HG02623 (cell line): ENCODE data around the gene ZNF536.
"Not testable (repeated sequence)": the region's sequence is repeated elsewhere in the genome, so short reads cannot be mapped to it uniquely, and the experiment has no call there.

Experiments
- ATAC-seq: cut with Tn5 transposase; IDR thresholded peaks from one replicate; pipeline ENCODE4 v1.9.1; 2021; ENCODE audit warnings: moderate library complexity; ENCODE audit not compliant: unreplicated experiment

Gene ZNF536

GRCh38 chr19:30473334-30473867 lies 101.2 kb downstream of the ZNF536 start:
- ATAC-seq = no peak

- no peak for ATAC-seq
Measured at GRCh38 chr19:30476997-30477396, 104.8 kb downstream of the ZNF536 start.

- ATAC-seq = no peak
Measured at GRCh38 chr19:30479231-30479630, 107.0 kb downstream of the ZNF536 start.

- no peak for ATAC-seq
Measured at GRCh38 chr19:30480097-30480496, 107.9 kb downstream of the ZNF536 start.

DNA sequence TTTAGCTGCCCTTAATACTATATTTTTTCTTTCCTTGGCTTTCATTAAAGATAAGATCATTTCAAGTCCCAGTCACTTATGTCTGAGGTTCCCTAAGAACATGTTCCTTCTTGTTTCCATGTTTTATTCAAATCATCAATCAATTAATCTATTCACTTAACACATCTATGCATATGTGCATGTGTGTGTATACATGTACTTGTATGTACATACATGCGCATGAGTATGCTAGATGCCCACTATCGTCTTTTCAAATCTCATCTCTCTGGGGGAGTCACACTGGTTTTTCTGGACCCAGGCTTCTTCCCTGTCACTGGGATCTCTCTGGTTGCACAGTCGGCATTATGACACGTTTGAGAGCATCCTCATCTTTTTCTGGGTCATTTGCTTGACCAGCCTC lies 108.9 kb downstream of the ZNF536 start:
- no peak for ATAC-seq

DNA sequence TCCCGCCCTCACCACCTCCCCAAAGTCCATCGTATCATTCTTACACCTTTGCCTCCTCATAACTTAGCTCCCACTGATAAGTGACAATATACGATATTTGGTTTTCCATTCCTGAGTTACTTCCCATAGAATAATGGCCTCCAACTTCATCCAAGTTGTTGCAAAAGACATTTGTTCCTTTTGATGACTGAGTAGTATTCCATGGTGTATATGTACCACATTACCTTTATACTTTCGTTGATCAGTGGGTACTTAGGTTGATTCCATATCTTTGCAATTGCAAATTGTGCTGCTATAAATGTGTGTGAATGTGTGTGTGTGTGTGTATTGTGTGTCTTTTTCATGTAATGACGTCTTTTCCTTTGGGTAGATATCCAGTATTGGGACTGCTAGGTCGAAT lies 109.6 kb downstream of the ZNF536 start:
- no peak for ATAC-seq

DNA sequence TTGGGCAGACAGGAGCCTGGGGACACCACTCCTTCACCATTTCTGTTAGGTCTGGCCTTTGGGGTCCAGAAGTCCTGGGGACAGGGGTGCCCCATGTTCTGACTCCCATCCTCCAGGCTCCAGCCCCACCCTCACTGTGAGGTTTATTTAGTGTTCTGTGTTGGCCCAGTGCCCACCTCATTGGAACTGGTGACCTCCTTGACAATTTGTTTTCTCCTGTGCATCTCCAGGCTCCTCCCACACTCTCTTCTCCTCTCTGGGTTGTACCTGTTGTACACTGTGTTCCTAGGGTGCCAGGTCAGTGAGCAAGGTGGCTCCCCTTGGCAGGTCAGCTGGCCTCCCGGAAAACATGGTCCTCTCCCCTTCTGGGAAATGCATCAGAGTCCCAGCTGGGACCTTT lies 110.8 kb downstream of the ZNF536 start:
- ATAC-seq = no peak

DNA sequence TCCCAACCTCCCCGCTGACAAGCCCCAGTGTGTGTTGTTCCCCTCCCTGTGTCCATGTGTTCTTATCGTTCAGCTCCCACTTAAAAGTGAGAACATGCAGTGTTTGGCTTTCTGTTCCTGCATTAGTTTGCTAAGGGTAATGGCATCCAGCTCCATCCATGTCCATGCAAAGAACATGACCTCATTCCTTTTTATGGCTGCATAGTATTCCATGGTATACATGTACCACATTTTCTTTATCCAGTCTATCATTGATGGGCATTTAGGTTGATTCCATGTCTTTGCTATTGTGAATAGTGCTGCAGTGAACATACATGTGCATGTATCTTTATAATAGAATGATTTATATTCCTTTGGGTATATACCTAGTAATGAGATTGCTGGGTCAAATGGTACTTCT lies 114.1 kb downstream of the ZNF536 start:
- ATAC-seq = not testable (repeated sequence)

DNA sequence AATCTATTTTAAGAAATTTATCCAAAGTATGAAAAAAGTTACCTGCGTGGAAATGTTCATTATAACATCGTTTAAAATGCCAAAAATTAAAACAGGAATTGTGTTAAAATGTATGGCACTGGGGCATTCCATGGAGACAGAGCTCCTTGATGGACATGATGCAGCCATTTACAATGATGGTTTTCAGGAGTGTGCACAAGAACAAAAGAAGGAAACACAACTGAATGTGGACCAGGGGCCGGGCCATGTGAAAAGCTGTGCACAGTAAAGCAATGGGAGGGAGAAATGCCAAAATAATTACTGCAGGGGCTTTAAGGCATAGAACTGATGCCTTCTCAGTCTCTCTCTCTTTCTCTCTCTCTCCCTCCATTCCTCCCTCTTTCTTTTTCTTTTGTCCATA lies 115.0 kb downstream of the ZNF536 start:
- ATAC-seq = no peak

DNA sequence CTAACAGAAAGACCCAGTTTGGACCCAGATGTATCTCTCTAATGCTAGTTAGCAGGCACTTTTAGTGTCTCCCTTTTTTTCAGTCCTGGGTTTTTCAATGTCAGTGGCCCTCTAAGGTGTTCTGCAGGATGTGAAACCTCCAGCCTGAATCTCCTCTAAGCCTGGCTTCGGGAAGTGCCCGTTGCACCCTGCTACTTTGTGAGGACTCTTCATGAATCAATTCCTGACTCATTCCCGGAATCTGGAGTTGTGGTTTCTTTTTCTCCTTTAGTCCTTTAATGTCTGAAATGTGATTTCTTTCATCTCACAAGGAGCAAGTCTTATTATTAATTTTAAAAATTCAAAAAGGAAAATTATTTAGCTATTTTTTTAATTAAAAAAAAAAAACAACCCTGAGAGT lies 116.0 kb downstream of the ZNF536 start:
- no peak for ATAC-seq

DNA sequence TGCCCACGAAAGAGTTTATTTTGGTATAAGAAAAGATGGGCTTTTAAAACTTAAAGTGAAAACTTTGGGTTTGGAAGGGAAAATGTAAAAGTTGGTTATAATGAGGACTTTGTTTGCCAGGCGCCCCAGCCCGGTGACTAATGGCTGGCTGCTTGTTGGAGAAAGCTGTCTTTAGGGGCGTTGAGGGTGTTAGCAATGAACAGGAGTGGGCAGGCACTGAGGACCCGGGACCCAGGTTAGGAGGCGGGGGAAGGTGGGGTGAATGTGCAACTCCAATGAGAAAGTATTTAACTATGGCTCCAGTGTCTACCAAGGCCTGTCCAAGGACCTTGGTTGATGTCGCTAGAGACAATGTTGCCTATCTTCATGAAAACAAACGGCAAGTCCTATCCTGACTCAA lies 118.6 kb downstream of the ZNF536 start:
- ATAC-seq = no peak

- no peak for ATAC-seq
Measured at GRCh38 chr19:30492586-30493270, 120.5 kb downstream of the ZNF536 start.

- ATAC-seq = no peak
Measured at GRCh38 chr19:30497034-30497433, 124.8 kb downstream of the ZNF536 start.

DNA sequence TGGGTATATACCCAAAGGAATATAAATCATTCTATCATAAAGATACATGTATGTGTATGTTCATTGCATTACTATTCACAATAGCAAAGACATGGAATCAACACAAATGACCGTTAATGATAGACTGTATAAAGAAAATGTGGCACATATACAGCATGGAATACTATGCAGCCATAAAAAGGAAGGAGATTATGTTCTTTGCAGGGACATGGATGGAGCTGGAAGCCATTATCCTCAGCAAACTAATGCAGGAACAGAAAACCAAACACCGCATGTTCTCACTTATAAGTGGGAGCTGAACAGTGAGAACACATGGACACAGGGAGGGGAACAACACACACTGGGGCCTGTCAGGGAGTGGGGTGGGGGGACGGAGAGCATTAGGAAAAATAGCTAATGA lies 125.9 kb downstream of the ZNF536 start:
- not testable (repeated sequence) for ATAC-seq

DNA sequence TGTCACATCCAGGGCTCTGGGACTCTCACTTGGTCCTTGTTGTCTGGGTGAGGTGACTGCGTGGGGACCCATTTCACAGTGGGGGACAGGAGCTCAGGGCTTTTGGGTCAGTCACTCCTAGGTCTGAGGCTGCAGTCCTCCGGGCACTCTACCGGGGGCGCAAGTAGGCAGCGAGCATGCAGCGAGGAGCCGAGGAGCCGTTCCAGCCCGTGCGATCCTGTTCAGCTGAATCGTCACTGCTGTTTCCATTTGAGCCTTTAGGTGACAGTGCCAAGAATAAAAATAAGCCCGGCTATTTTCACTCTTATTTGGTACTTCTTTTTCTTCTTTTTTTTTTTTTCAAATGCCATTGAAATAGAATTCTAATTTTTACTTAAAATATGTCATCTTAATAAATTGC lies 126.5 kb downstream of the ZNF536 start:
- ATAC-seq = no peak

DNA sequence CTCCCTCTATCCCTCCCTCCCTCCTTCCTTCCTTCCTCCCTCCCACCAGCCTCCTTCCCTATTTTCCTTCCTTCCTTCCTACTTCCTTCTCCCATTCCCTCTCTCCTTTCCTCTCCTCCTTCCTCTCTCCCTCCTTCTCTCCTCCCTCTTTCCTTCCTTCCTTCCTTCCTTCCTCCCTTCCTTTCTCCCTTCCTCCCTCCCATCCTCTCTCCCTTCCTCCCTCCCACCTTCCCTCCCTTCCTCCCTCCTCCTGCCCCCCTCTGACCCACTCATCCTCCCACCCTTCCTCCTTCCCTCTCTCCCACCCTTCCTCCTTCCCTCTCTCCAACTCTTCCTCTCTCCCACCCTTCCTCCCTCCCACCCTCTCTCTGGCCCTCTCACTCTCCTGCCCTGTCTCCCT lies 132.1 kb downstream of the ZNF536 start:
- ATAC-seq = no peak

DNA sequence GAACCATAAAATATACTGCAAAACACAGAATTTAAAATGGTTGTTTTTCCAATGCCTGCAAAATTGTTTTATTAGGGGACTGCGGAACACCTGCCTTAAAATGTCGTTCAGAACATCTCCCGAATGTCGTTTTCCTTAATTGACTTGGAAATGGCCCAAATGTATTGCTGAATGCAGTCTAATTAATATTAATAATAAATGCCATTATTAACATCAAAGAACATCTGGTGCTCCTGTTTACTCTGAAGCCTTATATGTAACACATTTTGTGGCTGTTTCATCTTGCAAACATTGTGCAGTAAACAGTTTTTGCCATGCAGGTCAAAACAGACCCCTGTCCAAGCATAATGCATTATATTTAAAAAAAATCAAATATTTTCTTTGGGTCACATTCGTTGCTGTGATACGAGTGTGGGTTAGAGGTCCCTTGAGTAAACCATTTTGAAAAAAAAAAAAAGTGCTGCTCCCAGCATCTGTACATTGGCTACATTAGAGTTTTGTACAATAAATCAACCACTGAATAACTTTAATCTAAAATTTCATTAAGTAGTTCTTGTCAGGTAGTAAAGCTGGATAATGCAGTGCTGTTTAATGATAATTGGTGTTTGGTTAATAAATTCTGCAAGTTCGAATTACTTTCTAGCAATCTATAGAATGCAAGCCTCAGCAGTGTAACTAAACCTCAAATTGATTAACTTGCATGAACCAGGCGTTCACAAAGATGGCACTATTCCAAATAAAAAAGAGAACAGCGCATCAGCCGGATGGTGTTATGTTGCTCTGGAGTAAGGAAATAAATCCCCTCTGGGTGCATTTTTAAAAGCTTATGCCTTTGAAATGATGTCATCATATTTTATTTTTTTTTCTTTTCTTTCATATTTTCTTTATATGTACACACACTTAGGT lies 140.2 kb downstream of the ZNF536 start:
- ATAC-seq = no peak

DNA sequence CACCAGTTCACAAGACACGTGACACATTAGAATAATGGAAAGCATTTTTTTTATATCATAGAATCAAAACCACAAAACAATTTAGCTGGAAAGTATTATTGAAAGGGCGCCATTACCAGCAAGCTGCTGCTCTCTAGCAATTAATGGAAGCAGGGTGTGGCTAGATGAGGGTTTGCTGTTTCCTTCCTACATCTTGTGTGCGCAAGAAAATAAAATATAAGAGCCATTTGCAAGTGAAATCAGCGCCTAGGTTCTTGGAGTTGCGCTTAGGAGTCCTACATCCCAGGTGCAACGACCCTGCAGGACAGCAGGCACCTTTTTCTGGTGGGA lies 140.9 kb downstream of the ZNF536 start:
- no peak for ATAC-seq

GRCh38 chr19:30516111-30516510 lies 143.9 kb downstream of the ZNF536 start:
- no peak for ATAC-seq

DNA sequence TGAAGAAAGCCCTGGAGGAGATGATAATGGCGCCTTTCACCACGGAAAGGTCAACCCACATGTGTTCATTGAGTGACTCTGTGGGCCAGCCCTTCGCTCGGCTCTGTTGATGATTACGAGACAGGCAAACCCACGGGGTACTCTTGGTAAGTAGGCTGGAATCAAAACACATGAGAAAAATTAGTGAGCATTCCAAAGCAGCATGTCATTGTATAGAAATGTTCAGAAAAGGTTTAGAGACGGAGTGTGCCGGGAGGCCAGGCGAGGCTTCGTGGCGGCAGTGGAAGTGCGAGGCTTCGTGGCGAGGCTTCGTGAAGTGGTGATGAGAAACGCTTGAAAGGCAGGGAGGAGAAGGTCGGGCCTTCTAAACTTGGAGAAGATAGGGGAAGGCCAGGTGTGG lies 144.3 kb downstream of the ZNF536 start:
- no peak for ATAC-seq

DNA sequence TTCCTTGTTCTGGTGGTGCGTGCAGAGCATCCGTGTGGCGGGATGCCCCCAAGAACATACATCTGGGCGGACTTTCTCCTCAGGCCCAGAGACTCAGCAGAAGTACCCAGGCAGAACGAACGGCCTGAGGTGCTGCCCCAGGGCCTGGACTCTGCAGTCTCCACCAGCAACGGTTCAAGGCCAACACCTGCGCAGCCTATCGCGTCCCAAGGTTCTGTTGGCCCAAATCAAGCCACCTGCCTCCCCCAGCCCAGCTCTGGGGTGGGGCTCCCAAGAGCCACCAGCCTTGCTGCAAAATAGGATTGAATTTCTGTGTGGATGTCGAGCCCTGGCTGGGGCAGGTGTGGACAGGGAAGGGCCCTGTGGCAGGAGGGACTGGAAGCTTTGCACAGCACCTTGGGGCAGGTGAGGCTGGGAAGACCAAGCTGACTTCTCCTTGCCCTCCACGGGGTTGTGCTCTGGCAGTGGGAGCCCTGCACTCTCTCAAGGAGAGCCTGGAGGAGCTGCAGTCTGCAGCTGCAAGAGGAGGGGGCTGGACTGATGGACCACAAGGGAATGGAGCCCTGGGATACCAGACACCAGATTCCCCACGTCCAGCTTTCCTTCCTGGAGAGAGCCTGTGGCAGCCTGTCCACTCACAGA lies 146.9 kb downstream of the ZNF536 start:
- ATAC-seq = no peak
